HEK293 (cell line): Measurements from ENCODE around the gene TNNI3K.

Source experiments
- CTCF ChIA-PET: fragments of 350-600 bp; formaldehyde crosslinking; extraction: SDS; loops from one replicate; lab custom pipeline; 2021; ENCODE audit warnings: antibody characterized with exemption; lab: Yijun Ruan, JAX
- POLR2A ChIA-PET: fragments of 300-600 bp; formaldehyde crosslinking; extraction: SDS; loops from one replicate; lab custom pipeline; 2020; ENCODE audit warnings: antibody characterized with exemption, inconsistent platforms; lab: Yijun Ruan, JAX
- H3K27ac ChIP-seq: fragments of 200-500 bp; sonication (Bioruptor generic); 2 replicates; pipeline ENCODE4 v1.5.1; 2014; ENCODE audit warnings: low read depth, low read length, control low read depth, inconsistent platforms; ENCODE audit errors: extremely low read depth
- H3K36me3 ChIP-seq, 2 experiments: fragments of 200-500 bp in 1 of 2; sonication (Bioruptor generic) in 1 of 2; 1 replicate in 1 of 2; 2 replicates in 1 of 2; pipeline ENCODE4 v1.5.1; 2014 to 2017; ENCODE audit warnings: inconsistent platforms in 2 of 2, low read length in 2 of 2; ENCODE audit not compliant: control insufficient read depth in 2 of 2, insufficient read depth in 1 of 2
- H3K4me1 ChIP-seq: fragments of 200-500 bp; sonication (Bioruptor generic); 2 replicates; pipeline ENCODE4 v1.5.1; 2014; ENCODE audit warnings: mild to moderate bottlenecking, low read length, inconsistent platforms; ENCODE audit not compliant: control insufficient read depth, insufficient read depth
- H3K4me3 ChIP-seq: 2 replicates; pipeline ENCODE4 v1.5.1; 2011; ENCODE audit warnings: low read depth, mild to moderate bottlenecking, control low read depth, low read length, moderate library complexity
- H3K9me3 ChIP-seq: fragments of 200-500 bp; sonication (Bioruptor generic); 2 replicates; pipeline ENCODE4 v1.5.1; 2014; ENCODE audit warnings: low read depth, low read length, inconsistent platforms; ENCODE audit not compliant: control insufficient read depth, insufficient read depth
- GLI4 ChIP-seq: fragments of 450-650 bp; formaldehyde crosslinking; IDR thresholded peaks from 2 replicates; pipeline ENCODE4 v1.5.1; 2016; ENCODE audit warnings: missing biosample characterization, missing genetic modification characterization
- GLIS1 ChIP-seq: fragments of 450-650 bp; formaldehyde crosslinking; IDR thresholded peaks from 2 replicates; pipeline ENCODE4 v1.5.1; 2016; ENCODE audit warnings: missing biosample characterization, missing genetic modification characterization
- SCRT1 ChIP-seq: fragments of 450-650 bp; formaldehyde crosslinking; IDR thresholded peaks from 2 replicates; pipeline ENCODE4 v1.5.1; 2016; ENCODE audit warnings: missing biosample characterization, missing genetic modification characterization, borderline replicate concordance
- ZNF10 ChIP-seq: fragments of 450-650 bp; formaldehyde crosslinking; IDR thresholded peaks from 2 replicates; pipeline ENCODE4 v1.5.1; 2017; ENCODE audit warnings: missing biosample characterization, missing genetic modification characterization
- ZNF146 ChIP-seq: fragments of 450-650 bp; formaldehyde crosslinking; IDR thresholded peaks from 2 replicates; pipeline ENCODE4 v1.5.1; 2016; ENCODE audit warnings: missing biosample characterization, missing genetic modification characterization
- ZNF157 ChIP-seq: fragments of 450-650 bp; formaldehyde crosslinking; IDR thresholded peaks from 2 replicates; pipeline ENCODE4 v1.5.1; 2016; ENCODE audit warnings: missing biosample characterization, missing genetic modification characterization
- ZNF174 ChIP-seq: fragments of 450-650 bp; formaldehyde crosslinking; IDR thresholded peaks from 2 replicates; pipeline ENCODE4 v1.5.0; 2017; ENCODE audit warnings: missing biosample characterization, mild to moderate bottlenecking, missing genetic modification characterization
- ZNF184 ChIP-seq: fragments of 450-650 bp; IDR thresholded peaks from 2 replicates; pipeline ENCODE4 v1.5.1; 2018; ENCODE audit warnings: missing biosample characterization, mild to moderate bottlenecking, missing genetic modification characterization
- ZNF19 ChIP-seq: fragments of 450-650 bp; formaldehyde crosslinking; IDR thresholded peaks from 2 replicates; pipeline ENCODE4; 2016; ENCODE audit warnings: missing biosample characterization, missing genetic modification characterization, low read depth
- ZNF274 ChIP-seq, 2 experiments: fragments of 200-500 bp in 1 of 2; fragments of 450-650 bp in 1 of 2; sonication (Bioruptor generic) in 1 of 2; formaldehyde crosslinking in 1 of 2; IDR thresholded peaks; 2 replicates each; pipeline versions ENCODE4 v1.5.1 to v1.6.1; 2014 to 2016; ENCODE audit warnings: borderline replicate concordance in 1 of 2, inconsistent platforms in 1 of 2, low read length in 1 of 2, missing biosample characterization in 1 of 2, missing genetic modification characterization in 1 of 2
- ZNF433 ChIP-seq: fragments of 450-650 bp; formaldehyde crosslinking; IDR thresholded peaks from 2 replicates; pipeline ENCODE4 v1.5.1; 2016; ENCODE audit warnings: missing biosample characterization, missing genetic modification characterization, low read depth
- ZNF596 ChIP-seq: fragments of 450-650 bp; IDR thresholded peaks from 2 replicates; pipeline ENCODE4 v1.5.0; 2018; ENCODE audit warnings: missing biosample characterization, mild to moderate bottlenecking, missing genetic modification characterization, moderate library complexity
- ZNF624 ChIP-seq: fragments of 450-650 bp; formaldehyde crosslinking; IDR thresholded peaks from 2 replicates; pipeline ENCODE4 v1.5.1; 2017; ENCODE audit warnings: missing biosample characterization, missing genetic modification characterization
- ZNF629 ChIP-seq: fragments of 450-650 bp; formaldehyde crosslinking; IDR thresholded peaks from 2 replicates; pipeline ENCODE4 v1.5.1; 2017; ENCODE audit warnings: missing biosample characterization, missing genetic modification characterization
- ZNF747 ChIP-seq: fragments of 450-650 bp; formaldehyde crosslinking; IDR thresholded peaks from 2 replicates; pipeline ENCODE4 v1.5.1; 2016; ENCODE audit warnings: missing biosample characterization, missing genetic modification characterization
- ZNF837 ChIP-seq: fragments of 450-650 bp; formaldehyde crosslinking; IDR thresholded peaks from 2 replicates; pipeline ENCODE4 v1.5.1; 2016; ENCODE audit warnings: missing biosample characterization, missing genetic modification characterization
- ZXDB ChIP-seq: fragments of 450-650 bp; formaldehyde crosslinking; IDR thresholded peaks from 2 replicates; pipeline ENCODE4 v1.5.1; 2016; ENCODE audit warnings: missing biosample characterization, missing genetic modification characterization
- TF ChIP-seq, protein P1 (sequence below): fragments of 450-650 bp; formaldehyde crosslinking; IDR thresholded peaks from 2 replicates; pipeline ENCODE4 v1.5.1; 2017; ENCODE audit warnings: missing biosample characterization, missing genetic modification characterization
- TF ChIP-seq, protein P2 (sequence below): fragments of 450-650 bp; formaldehyde crosslinking; IDR thresholded peaks from 2 replicates; pipeline ENCODE4 v1.5.1; 2016; ENCODE audit warnings: missing biosample characterization, missing genetic modification characterization
- TF ChIP-seq, protein P3 (sequence below): fragments of 450-650 bp; formaldehyde crosslinking; IDR thresholded peaks from 2 replicates; pipeline ENCODE4 v1.5.1; 2016; ENCODE audit warnings: missing biosample characterization, missing genetic modification characterization
- TF ChIP-seq, protein P4 (sequence below): fragments of 450-650 bp; formaldehyde crosslinking; IDR thresholded peaks from 2 replicates; pipeline ENCODE4 v1.5.1; 2016; ENCODE audit warnings: missing biosample characterization, missing genetic modification characterization
- TF ChIP-seq, protein P5 (sequence below): fragments of 450-650 bp; formaldehyde crosslinking; IDR thresholded peaks from 2 replicates; pipeline ENCODE4 v1.5.1; 2017; ENCODE audit warnings: missing biosample characterization, mild to moderate bottlenecking, missing genetic modification characterization, moderate library complexity
- TF ChIP-seq, protein P6 (sequence below): IDR thresholded peaks from 2 replicates; pipeline ENCODE4 v1.6.1; 2011; ENCODE audit warnings: mild to moderate bottlenecking, low read depth, low read length, borderline replicate concordance
- TF ChIP-seq, protein P7 (sequence below): fragments of 450-650 bp; formaldehyde crosslinking; IDR thresholded peaks from 2 replicates; pipeline ENCODE4 v1.5.1; 2016; ENCODE audit warnings: missing biosample characterization, missing genetic modification characterization

TNNI3K gene

DNA sequence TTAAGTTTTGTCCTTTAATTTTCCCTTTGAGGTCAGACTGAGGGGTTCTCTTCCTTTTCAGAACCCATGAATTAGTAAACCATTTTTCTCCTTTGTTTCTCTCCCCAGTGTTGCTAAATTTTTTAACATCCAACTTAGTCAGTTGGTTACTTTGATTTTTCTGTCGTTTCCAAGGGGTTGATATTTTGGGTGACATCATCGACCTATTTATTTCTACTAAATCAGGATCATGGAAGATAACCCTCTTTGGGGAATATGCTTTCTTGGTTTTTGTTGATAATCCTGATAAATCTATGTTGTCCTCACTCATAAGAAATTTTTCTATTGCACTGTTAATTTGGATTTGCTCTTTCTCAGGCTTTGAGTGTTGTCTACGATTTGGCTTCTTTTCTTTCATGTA is 236.3 kb downstream of the TNNI3K start (continued):
- TF ChIP-seq GLIS1 (tag by site-specific recombination) (no peak), ZNF747 (tag by site-specific recombination) (no peak), ZNF433 (tag by site-specific recombination) (no peak), ZNF19 (tag by site-specific recombination) (no peak), ZNF629 (tag by site-specific recombination) (no peak)
- TF ChIP-seq, protein P1, sequence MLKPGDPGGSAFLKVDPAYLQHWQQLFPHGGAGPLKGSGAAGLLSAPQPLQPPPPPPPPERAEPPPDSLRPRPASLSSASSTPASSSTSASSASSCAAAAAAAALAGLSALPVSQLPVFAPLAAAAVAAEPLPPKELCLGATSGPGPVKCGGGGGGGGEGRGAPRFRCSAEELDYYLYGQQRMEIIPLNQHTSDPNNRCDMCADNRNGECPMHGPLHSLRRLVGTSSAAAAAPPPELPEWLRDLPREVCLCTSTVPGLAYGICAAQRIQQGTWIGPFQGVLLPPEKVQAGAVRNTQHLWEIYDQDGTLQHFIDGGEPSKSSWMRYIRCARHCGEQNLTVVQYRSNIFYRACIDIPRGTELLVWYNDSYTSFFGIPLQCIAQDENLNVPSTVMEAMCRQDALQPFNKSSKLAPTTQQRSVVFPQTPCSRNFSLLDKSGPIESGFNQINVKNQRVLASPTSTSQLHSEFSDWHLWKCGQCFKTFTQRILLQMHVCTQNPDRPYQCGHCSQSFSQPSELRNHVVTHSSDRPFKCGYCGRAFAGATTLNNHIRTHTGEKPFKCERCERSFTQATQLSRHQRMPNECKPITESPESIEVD (tag by site-specific recombination): no peak

DNA sequence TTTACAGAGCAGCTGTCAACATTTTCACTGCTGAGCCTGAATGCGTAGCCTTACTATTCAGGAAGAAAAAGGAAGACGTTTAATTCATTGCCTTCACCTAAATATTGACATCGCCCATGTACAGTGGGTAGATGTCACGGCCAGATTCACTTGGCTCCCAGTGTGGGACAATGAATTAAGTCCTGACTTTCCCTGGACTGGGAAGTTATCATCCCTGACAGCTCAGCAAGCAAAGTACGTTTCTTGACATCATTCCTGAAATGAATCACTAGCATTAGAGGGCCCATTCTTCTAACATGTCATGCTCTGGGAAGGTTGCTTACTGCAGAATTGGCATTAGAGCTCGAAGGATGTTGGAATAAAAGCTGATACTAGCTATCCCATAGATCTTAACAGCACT is 239.4 kb downstream of the TNNI3K start:
- TF ChIP-seq, protein P2, sequence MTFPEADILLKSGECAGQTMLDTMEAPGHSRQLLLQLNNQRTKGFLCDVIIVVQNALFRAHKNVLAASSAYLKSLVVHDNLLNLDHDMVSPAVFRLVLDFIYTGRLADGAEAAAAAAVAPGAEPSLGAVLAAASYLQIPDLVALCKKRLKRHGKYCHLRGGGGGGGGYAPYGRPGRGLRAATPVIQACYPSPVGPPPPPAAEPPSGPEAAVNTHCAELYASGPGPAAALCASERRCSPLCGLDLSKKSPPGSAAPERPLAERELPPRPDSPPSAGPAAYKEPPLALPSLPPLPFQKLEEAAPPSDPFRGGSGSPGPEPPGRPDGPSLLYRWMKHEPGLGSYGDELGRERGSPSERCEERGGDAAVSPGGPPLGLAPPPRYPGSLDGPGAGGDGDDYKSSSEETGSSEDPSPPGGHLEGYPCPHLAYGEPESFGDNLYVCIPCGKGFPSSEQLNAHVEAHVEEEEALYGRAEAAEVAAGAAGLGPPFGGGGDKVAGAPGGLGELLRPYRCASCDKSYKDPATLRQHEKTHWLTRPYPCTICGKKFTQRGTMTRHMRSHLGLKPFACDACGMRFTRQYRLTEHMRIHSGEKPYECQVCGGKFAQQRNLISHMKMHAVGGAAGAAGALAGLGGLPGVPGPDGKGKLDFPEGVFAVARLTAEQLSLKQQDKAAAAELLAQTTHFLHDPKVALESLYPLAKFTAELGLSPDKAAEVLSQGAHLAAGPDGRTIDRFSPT (tag by site-specific recombination): no peak
- TF ChIP-seq ZNF433 (tag by site-specific recombination): no peak
- TF ChIP-seq, protein P3, sequence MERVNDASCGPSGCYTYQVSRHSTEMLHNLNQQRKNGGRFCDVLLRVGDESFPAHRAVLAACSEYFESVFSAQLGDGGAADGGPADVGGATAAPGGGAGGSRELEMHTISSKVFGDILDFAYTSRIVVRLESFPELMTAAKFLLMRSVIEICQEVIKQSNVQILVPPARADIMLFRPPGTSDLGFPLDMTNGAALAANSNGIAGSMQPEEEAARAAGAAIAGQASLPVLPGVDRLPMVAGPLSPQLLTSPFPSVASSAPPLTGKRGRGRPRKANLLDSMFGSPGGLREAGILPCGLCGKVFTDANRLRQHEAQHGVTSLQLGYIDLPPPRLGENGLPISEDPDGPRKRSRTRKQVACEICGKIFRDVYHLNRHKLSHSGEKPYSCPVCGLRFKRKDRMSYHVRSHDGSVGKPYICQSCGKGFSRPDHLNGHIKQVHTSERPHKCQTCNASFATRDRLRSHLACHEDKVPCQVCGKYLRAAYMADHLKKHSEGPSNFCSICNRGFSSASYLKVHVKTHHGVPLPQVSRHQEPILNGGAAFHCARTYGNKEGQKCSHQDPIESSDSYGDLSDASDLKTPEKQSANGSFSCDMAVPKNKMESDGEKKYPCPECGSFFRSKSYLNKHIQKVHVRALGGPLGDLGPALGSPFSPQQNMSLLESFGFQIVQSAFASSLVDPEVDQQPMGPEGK (tag by site-specific recombination): no peak
- no peak for TF ChIP-seq SCRT1
- no peak for TF ChIP-seq ZNF747 (tag by site-specific recombination)
- no peak for TF ChIP-seq ZNF10 (tag by site-specific recombination)
- TF ChIP-seq ZNF274 (IDR thresholded peaks at IDR 0.05; ENCODE audit: low read length): no peak
- no peak for TF ChIP-seq ZNF274 (tag by site-specific recombination; IDR thresholded peaks at IDR 0.05; ENCODE audit: borderline replicate concordance)
- no peak for TF ChIP-seq ZNF157 (tag by site-specific recombination)
- TF ChIP-seq, protein P4, sequence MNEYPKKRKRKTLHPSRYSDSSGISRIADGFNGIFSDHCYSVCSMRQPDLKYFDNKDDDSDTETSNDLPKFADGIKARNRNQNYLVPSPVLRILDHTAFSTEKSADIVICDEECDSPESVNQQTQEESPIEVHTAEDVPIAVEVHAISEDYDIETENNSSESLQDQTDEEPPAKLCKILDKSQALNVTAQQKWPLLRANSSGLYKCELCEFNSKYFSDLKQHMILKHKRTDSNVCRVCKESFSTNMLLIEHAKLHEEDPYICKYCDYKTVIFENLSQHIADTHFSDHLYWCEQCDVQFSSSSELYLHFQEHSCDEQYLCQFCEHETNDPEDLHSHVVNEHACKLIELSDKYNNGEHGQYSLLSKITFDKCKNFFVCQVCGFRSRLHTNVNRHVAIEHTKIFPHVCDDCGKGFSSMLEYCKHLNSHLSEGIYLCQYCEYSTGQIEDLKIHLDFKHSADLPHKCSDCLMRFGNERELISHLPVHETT (tag by site-specific recombination): no peak
- TF ChIP-seq, protein P5, sequence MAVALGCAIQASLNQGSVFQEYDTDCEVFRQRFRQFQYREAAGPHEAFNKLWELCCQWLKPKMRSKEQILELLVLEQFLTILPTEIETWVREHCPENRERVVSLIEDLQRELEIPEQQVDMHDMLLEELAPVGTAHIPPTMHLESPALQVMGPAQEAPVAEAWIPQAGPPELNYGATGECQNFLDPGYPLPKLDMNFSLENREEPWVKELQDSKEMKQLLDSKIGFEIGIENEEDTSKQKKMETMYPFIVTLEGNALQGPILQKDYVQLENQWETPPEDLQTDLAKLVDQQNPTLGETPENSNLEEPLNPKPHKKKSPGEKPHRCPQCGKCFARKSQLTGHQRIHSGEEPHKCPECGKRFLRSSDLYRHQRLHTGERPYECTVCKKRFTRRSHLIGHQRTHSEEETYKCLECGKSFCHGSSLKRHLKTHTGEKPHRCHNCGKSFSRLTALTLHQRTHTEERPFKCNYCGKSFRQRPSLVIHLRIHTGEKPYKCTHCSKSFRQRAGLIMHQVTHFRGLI (tag by site-specific recombination): no peak
- no peak for TF ChIP-seq GLI4 (tag by site-specific recombination)
- TF ChIP-seq ZNF146 (tag by site-specific recombination): no peak
- TF ChIP-seq, protein P6, sequence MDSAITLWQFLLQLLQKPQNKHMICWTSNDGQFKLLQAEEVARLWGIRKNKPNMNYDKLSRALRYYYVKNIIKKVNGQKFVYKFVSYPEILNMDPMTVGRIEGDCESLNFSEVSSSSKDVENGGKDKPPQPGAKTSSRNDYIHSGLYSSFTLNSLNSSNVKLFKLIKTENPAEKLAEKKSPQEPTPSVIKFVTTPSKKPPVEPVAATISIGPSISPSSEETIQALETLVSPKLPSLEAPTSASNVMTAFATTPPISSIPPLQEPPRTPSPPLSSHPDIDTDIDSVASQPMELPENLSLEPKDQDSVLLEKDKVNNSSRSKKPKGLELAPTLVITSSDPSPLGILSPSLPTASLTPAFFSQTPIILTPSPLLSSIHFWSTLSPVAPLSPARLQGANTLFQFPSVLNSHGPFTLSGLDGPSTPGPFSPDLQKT: no peak
- no peak for TF ChIP-seq ZXDB (tag by site-specific recombination)
- TF ChIP-seq ZNF174: no peak
- no peak for TF ChIP-seq ZNF596 (tag by site-specific recombination)
- TF ChIP-seq ZNF624: no peak
- no peak for TF ChIP-seq ZNF184 (tag by site-specific recombination)
- TF ChIP-seq, protein P7, sequence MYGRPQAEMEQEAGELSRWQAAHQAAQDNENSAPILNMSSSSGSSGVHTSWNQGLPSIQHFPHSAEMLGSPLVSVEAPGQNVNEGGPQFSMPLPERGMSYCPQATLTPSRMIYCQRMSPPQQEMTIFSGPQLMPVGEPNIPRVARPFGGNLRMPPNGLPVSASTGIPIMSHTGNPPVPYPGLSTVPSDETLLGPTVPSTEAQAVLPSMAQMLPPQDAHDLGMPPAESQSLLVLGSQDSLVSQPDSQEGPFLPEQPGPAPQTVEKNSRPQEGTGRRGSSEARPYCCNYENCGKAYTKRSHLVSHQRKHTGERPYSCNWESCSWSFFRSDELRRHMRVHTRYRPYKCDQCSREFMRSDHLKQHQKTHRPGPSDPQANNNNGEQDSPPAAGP (tag by site-specific recombination): no peak
- no peak for TF ChIP-seq ZNF837 (tag by site-specific recombination)
- CTCF ChIA-PET: no interaction called here
- Histone ChIP-seq H3K4me3 (no peak overlapping the region), H3K27ac (no peak overlapping the region), H3K36me3 (no peaks in the 10 kb centered on the region), H3K4me1 (no peaks in the 10 kb centered on the region), H3K9me3 (no peaks in the 10 kb centered on the region)
- POLR2A ChIA-PET: interaction anchor here (0.6 kb wide), 1 partner anchor 1829 kb away, joined by 3 read pairs; no protein-coding TSS in a partner anchor
